ENCODE data around the gene FOXN3. TPM values are rescaled to one million over a fixed set of nuclear protein-coding genes. Genes with fewer than 3 reads are reported as not detected.
"Not testable (repeated sequence)": the region's sequence is repeated elsewhere in the genome, so short reads cannot be mapped to it uniquely, and the experiment has no call there.

Gene FOXN3
- total RNA-seq, 1 donor from 2014 or later = 27.8 TPM

GRCh38 chr14:89155491-89155890 lies 261.5 kb downstream of the FOXN3 start:
- no peak for TF ChIP-seq CTCF (conservative IDR thresholded peaks at IDR 0.05; ENCODE audit: low read depth, low read length)
- no peak for DNase-seq (ENCODE audit: low read depth)
- no peak overlapping the region for H3K4me3 ChIP-seq (ENCODE audit: low read depth, low read length)

GRCh38 chr14:89151693-89152092 lies 265.3 kb downstream of the FOXN3 start:
- H3K4me3 ChIP-seq (ENCODE audit: low read depth, low read length); DNase-seq (ENCODE audit: low read depth): not testable (repeated sequence)

- no peak for TF ChIP-seq CTCF (conservative IDR thresholded peaks at IDR 0.05; ENCODE audit: low read depth, low read length)
- H3K4me3 ChIP-seq (ENCODE audit: low read depth, low read length) = no peak overlapping the region
- DNase-seq (ENCODE audit: low read depth) = peak; percentile 27
Measured at GRCh38 chr14:89146274-89146673, 270.8 kb downstream of the FOXN3 start.

- no peak for TF ChIP-seq CTCF (conservative IDR thresholded peaks at IDR 0.05; ENCODE audit: low read depth, low read length)
- no peak overlapping the region for H3K4me3 ChIP-seq (ENCODE audit: low read depth, low read length)
- DNase-seq (ENCODE audit: low read depth) = no peak
Measured at GRCh38 chr14:89144642-89145041, 272.4 kb downstream of the FOXN3 start.

GRCh38 chr14:89144066-89144465 lies 273.0 kb downstream of the FOXN3 start:
- no peak overlapping the region for H3K4me3 ChIP-seq (ENCODE audit: low read depth, low read length)
- DNase-seq (ENCODE audit: low read depth) = no peak
- TF ChIP-seq CTCF (conservative IDR thresholded peaks at IDR 0.05; ENCODE audit: low read depth, low read length) = no peak

- DNase-seq (ENCODE audit: low read depth) = no peak
- H3K4me3 ChIP-seq (ENCODE audit: low read depth, low read length) = no peak overlapping the region
- no peak for TF ChIP-seq CTCF (conservative IDR thresholded peaks at IDR 0.05; ENCODE audit: low read depth, low read length)
Measured at GRCh38 chr14:89143595-89143994, 273.4 kb downstream of the FOXN3 start.

- DNase-seq (ENCODE audit: low read depth) = no peak
- H3K4me3 ChIP-seq (ENCODE audit: low read depth, low read length) = no peak overlapping the region
- TF ChIP-seq CTCF (conservative IDR thresholded peaks at IDR 0.05; ENCODE audit: low read depth, low read length) = no peak
Measured at GRCh38 chr14:89142366-89142765, 274.7 kb downstream of the FOXN3 start.

GRCh38 chr14:89141862-89142261 lies 275.2 kb downstream of the FOXN3 start:
- TF ChIP-seq CTCF (conservative IDR thresholded peaks at IDR 0.05; ENCODE audit: low read depth, low read length) = no peak
- H3K4me3 ChIP-seq (ENCODE audit: low read depth, low read length) = no peak overlapping the region
- no peak for DNase-seq (ENCODE audit: low read depth)
